GM23248 (cell line): Measurements from ENCODE around the gene RPL29.

Source experiments
- EZH2 ChIP-seq: fragments of 200-600 bp; sonication (generic); IDR thresholded peaks from 2 replicates; pipeline ENCODE4 v1.6.1; 2018; ENCODE audit warnings: antibody characterized with exemption, mild to moderate bottlenecking; ENCODE audit not compliant: insufficient read depth, poor library complexity, severe bottlenecking
- EZH2phosphoT487 ChIP-seq: fragments of 200-600 bp; sonication (generic); IDR thresholded peaks from 2 replicates; pipeline ENCODE4 v1.6.1; 2018; ENCODE audit warnings: antibody characterized with exemption, moderate library complexity, mild to moderate bottlenecking, low read depth; ENCODE audit not compliant: insufficient read depth

GRCh38 chr3:51966486-51966885, 29.2 kb downstream of the RPL29 start:
- TF ChIP-seq EZH2 (no peak), EZH2phosphoT487 (no peak)
